GM21529 (cell line): ENCODE data around the gene CDC34.

Source experiments
- ATAC-seq: cut with Tn5 transposase; IDR thresholded peaks from one replicate; pipeline ENCODE4 v1.9.1; 2021; ENCODE audit not compliant: unreplicated experiment

The CDC34 gene, protein sequence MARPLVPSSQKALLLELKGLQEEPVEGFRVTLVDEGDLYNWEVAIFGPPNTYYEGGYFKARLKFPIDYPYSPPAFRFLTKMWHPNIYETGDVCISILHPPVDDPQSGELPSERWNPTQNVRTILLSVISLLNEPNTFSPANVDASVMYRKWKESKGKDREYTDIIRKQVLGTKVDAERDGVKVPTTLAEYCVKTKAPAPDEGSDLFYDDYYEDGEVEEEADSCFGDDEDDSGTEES

DNA sequence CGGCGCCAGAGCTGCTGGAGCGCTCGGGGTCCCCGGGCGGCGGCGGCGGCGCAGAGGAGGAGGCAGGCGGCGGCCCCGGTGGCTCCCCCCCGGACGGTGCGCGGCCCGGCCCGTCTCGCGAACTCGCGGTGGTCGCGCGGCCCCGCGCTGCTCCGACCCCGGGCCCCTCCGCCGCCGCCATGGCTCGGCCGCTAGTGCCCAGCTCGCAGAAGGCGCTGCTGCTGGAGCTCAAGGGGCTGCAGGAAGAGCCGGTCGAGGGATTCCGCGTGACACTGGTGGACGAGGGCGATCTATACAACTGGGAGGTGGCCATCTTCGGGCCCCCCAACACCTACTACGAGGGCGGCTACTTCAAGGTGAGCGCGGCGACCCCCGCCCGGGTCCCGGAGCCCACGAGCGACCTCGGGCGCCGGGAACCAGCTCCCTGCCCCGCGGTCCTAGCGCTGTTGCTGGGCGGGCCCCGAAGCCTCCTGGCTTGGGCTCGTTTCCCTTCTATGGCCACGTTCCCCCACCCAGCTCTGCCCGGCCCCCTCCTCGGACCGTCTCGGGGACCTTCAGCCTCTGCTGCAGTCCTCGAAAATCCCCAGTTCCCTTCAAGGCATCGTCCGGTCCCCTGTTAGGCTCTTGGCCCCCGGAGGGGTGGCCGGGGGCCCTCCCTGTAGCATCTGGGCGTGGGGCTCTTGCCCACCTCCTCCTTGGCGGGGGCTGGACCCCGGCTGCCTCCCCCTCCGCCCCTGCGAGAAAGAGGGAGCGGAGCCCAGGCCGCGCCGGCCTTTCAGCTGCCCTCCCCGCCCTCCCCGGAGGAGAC, at the start of gene CDC34:
Gene CDC34, plus strand, starts transcription at position 8 of the 808 bp plus-strand sequence. Its CDS starts 172 bp downstream, at position 180.
- ATAC-seq = peak; percentile 14

DNA sequence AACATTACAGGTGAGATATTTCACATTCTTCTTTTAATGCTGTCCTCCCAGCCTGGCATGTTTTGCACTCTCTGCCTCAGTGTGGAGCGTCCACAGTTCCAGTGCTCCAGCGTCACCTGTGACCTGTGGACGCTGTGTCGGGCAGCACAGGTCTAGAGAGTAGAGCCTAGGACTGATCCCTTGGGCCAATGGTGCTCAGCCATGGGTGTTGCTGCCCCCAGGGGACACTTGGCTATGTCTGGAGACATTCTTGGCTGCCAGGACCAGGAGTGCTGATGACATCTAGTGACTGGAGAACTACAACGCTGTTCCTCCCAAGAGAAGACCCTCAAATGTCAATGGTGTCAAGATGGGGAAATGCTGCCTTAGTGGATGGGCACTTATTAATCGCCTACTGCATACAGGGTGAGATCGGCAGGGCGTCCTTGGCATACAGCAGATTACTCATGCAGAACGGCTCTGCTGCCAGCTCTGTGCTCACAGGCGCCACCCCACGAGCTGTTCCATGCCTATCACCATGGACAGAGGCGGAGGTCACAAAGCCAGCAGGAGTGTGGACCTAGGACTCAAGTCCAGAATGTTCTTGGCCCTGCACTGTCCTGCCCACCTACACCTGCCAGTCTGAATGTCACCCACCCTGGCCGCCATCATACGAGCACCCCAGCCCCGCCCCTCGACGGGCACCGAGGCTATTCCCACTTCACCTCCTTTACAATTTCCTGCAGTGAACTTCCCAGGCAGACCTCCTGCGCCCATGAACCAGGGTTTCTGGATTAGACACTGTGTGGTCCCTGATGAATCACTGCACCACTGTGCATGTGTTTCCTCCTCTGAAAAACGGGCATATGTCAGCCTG, 49.1 kb upstream of the CDC34 start:
- no peak for ATAC-seq

DNA sequence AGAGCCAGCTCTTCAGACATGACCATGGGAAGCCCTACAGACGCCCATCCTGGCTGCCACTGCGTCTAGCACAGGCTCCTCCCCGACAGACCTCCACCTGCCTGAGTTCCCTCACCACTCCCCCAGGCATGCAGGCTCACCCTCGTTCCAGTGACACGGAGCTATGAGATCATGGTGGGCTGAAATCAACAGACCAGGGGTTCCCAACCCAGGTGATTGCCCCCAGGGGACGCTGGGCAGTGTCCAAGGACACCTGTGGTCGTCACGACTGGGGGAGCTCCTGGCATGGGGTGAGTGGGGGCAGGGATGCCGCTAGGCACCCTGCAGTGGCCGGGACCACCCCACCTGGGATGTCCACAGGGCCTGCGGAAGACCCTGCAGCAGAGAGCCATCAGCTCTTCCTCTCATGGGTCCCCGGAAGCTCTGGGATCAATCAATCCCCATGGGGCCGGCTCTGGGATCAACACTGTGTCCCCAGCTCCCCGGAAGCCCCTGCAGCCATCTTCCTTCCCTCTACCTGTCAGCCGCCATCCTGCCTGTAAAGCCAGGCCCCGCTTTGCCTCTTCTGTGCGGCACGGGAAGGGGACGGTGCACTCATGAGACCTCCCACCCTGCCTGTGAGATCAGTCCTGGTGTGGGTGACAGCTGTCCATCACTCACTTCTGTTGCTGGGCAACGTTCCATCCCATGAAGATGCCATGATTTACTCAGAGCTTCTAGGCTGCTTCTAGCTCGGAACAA, 48.1 kb upstream of the CDC34 start:
- no peak for ATAC-seq

DNA sequence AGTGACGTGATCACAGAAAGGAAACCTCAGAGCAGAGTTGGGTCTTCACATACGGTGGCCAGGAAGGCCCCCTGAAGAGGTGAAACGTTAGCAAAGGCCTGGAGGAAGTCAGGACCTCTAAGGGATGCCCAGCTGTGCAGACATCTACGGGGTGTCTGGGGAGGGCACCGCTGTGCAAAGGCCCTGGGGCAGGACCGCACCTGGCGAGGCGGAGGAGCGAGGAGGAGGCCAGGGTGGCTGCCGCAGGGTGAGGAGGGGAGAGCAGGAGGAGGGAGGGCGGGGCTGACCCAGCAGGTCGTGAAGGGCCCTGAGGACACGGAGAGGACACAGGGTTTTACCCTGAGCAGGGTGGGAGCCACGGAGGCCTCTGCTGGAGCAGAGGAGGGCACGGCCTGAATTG, 47.1 kb upstream of the CDC34 start:
- ATAC-seq = no peak

DNA sequence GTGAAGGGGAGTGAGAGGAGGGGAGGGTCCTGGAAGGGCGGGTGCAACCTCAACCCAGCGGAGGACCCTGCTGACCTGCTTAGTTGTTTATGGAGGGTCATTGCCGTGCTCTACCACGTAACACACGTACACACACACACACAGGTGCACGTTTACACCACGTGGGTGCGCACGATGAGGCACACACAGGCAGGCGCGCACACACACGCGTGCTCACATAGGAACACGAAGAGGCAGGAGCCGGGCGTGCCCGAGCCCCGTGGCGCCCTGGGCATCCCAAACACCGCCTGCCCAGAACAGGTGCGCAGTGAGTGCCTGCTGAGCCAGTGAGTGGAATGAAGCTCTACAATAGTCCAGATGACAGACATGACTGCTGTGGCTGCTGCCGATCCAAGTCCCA, 46.5 kb upstream of the CDC34 start:
- no peak for ATAC-seq

DNA sequence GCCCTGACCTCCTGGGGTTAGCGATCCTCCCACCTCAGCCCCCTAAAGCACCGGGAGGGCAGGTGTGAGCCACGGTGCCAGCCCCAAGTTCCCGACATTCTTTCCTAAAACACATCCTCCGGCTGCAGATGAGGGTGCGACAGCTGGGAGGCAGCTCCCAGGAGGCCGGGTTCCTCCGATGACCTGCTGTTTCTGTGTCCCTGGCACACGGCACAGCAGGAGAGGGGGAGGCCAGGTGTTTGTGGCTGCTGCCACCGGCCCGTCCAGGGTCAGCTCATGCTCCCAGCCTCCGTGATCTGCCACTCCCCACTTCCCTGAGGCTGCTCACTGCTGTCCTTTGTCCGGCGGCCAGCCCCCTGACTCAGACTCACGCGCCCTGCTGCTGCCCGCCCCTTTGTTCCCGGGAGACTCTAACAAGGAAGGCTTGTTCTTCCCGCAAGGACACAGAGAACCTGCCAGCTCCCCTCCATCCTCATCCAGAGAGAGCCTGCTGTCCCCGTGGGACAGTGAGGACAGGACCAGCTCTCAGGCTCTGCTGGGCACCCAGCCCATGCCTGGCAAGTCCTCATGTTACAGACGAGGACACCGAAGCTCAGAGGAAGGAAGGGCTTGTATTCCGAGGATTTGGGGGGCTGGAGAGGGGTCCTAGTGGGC, 45.9 kb upstream of the CDC34 start:
- no peak for ATAC-seq

DNA sequence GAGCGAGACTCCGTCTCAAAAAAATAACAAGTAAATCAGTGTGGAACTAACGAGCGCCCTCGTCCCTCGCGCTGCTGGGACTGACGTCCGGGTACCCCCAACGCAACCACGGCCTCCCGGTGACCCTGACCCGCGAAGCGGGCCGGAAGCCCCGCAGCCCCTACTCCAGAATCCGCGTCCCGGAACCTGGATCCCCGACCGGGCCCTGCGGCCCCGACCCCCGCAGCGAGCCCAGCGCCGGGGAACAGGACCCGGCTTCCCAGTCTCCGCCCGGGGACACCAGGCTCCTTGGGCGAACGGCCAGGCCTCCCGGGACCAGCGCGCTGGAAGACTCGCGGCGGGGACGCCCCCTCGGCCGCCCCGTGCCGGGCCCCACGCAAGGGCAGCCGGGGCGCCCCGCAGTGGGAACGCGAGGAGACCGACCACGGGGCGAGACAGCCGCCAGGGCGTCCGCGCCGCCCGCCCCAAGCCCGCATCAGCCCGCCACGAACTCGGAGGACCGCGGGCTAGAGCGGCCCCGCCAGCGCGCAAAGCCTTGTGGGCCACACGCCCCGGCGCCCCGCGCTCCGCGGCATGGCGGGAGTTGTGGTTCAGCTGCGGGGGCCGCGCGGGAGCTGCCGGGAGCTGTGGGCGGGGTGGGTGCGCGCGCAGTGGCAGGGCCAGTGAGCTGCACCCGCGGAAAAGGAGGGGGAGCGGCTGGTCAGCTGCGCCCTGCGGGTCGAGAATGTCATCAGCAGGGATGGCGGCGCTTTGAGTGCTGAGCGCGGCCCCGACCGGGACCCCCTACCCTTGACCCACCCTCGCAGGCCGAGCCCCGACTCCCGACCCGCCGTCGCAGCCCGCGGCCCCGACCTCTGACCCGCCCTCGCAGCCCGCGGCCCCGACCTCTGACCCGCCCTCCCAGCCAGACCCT, 42.8 kb upstream of the CDC34 start:
- ATAC-seq = peak; percentile 77

DNA sequence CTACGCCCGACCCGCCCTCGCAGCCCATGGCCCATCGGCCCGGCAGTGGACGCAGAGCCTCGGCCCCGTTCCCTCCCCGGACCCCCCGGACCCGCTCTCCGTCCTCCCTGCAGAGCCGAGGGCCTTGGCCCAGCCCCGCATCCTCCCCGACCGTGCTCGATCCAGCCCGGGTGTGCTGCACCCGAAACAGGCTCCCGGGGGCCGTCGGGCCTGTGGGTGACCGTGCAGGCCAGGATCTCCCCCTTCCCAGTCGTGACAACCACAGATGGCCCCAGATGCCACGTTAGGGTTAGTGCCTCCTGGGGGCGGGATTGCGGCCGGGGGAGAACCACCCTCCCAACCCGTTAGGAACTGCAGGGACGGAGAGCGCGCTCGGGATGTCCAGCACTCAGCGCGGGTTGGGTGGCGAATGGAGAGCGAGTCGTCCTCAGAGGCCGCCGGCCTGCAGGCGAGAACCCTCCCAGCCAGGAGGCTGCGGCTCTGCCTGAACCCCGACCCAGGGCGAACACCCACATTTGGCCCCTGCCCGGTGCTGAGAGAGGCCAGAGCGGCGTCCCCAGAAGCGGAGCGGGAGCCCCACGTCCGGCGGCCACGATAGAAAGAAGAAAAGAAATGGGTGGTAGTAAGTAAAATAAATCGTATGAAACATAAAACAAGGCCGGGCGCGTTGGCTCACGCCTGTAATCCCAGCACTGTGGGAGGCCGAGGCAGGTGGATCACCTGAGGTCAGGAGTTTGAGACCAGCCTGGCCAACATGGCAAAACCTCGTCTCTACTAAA, 42.0 kb upstream of the CDC34 start:
- ATAC-seq = no peak

DNA sequence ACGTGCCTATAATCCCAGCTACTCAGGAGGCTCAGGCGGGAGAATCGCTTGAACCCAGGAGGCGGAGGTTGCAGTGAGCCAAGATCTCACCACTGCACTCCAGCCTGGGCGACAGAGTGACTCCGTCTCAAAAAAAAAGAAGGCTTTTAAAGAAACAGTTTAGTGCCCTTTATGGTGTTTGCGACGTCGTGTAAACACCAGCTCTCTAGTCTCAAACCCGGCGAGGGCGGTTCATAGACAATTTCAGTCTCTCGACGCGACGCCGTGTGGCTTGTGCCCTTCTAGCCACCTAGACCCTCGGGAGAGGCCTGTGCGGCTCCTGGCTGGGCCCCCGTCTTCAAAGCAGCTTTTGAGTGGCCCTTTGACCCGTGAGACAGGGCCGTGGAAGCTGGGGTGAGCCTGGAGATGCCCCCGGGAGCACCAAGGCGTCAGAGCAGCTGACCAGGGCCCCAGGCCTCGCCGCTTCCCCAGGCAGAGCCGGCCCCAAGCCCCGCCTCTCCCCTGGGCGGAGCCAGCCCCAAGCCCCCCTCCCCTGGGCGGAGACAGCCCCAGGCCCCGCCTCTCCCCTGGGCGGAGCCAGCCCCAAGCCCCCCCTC, 40.3 kb upstream of the CDC34 start:
- no peak for ATAC-seq

DNA sequence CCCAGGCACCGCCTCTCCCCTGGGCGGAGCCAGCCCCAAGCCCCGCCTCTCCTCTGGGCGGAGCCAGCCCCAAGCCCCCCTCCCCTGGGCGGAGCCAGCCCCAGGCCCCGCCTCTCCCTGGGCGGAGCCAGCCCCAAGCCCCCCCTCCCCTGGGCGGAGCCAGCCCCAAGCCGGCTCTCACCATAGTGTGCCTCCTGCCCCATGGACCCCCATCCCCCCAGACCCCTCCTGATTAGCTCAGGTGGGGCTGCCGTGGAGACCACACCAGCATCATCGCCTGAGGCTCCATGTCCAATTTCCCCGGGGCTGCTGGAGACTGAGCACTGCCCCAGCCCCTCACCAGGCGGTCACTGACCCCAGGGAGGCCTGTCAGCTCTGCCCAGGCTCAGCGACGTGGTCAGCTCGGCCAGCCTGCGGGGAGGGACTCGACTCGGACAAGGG, 39.4 kb upstream of the CDC34 start:
- ATAC-seq = no peak

DNA sequence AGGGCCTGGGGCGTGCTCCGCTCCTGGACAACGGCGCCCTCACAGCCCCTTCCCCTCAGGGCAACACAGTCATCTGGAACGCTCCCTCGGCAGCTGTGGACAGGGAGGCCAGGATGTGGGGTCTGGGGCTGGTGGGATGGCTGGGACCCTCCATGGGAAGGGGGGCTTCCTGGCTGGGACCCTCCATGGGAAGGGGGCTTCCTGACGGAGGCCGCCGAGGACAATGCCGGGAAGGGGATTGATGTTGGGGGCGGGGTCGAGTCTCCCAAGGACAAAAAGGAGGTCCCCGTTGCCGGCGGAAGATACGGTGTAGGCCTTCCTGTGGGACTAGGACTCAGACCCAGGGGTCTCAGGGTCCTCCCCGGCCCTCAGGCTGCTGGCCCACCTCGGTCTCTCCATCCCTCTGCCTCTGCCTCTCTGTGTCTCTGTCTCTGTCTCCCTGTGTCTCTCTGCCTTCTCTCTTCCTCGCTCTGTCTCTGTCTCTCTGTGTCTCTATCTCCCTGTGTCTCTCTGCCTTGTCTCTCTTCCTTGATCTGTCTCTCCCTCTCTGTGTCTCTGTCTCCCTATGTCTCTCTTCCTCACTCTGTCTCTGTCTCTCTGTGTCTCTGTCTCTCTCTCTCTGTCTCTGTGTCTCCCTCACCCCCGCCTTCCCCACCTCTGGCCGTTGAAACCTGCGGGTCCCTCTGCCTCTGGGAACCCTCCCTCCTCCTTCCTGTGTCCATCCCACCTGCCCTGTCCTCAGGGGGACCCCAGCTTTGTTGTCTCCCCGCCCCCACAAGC, 38.0 kb upstream of the CDC34 start:
- no peak for ATAC-seq

DNA sequence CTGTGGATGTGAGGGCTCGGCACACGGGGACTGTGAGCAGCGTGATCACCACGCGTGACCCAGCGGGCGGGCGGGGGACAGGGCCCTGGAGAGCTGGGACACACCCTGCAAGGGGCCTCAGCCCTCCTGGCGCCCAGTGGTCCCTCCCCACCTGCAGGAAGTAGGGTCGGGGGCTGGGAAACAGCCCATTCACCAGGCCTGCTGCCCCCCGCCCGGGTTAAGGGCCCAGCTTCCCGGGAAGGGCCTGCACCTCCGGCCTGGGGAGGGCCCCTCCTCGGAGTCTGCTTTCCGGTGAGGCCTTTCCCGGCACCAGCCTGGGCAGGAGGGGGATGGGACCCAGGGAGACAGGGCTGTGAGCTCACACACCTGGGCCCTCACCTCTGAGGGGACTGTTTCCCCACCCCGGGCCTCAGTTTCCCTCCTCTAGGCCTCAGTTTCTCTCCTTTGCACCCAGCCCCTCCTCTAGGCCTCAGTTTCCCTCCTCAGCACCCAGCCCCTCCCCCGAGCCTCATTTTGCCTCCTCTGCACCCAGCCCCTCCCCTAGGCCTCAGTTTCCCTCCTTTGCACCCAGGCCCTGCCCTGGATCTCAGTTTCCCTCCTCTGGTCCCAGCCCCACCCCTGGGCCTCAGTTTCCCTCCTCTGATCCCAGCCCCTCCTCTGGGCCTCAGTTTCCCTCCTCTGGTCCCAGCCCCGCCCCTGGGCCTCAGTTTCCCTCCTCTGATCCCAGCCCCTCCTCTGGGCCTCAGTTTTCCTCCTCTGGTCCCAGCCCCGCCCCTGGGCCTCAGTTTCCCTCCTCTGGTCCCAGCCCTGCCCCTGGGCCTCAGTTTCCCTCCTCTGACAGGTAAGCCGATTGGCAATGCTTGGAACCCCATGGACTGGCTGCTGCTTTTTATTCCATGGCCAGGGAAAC, 37.1 kb upstream of the CDC34 start:
- ATAC-seq = no peak

DNA sequence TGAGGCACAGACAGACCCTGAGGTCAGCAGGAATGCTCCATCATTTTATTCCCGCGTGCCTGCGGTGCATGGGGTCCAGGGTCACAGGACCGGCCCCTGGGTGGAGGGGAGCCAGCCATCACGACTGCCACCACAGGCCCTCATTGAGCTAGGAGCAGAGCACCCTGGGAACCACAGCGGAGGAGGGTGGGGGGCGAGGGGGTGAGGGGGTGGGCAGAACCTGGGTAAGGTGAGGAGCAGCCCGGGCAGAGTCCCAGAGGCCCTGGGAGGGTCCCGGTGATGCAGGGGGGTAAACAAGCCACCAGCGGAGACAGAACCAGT, 36.5 kb upstream of the CDC34 start:
- no peak for ATAC-seq

DNA sequence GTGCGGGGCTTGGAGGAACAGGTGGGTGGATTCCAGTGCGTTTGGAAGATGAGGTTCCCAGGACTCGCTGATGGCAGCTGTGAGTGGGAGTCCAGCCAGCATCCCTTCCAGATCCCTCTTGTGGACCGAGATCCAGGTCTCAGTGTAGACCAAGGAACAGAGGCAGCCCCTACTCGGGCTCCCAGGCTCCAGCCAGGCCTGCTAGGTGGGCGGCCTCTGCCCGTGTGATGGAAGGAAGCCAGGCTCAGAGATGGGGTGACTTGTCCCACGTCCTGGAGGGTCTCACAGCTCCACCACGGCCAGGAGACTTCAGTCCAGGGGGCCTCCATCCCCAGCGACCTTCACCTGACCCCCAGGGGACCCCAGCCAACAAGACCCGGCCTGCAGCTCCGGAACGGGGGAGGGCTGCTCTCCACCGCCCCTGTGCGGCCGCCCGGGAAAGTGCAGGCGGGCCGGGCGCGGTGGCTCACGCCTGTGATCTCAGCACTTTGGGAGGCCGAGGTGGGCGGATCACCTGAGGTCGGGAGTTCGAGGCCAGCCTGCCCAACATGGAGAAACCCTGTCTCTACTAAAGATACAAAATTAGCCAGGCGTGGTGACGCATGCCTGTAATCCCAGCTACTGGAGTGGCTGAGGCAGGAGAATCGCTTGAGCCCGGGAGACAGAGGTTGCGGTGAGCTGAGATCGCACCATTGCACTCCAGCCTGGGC, 36.0 kb upstream of the CDC34 start:
- ATAC-seq = no peak

DNA sequence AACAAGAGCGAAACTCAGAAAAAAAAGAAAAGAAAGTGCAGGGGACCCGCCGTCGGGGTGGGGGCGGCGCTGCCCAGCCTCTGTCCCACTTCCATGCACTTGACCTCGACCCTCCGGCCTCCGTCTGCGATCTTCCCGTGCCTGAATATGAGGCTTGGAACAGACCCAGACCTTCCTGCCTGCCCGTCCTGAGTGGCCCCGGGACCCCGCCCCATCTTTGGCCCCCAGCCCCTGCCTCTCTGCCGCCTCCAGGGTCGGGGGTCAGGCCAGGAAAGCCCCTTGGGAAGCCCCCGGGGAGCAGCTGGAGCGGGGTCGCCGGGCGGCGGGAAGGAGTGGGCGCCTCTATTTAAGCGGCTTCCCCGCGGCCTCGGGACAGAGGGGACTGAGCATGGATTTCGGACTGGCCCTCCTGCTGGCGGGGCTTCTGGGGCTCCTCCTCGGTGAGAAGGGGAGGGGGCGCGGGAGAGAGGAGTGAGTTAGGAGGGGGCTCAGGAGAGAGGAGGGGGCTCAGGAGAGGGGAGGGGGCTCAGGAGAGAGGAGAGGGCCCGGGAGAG, 35.4 kb upstream of the CDC34 start, which contains the start of gene MADCAM1:
Gene MADCAM1, plus strand, starts transcription at position 375 of the 554 bp plus-strand sequence. Its CDS starts 14 bp downstream, at position 389.
- ATAC-seq = no peak
